ENCODE measurements around the gene SRSF8.

GRCh38 chr11:95093548-95093947, 26.8 kb downstream of the SRSF8 start:
- TF ChIP-seq REST (IDR thresholded peaks at IDR 0.05; ENCODE audit: insufficient read depth in 1 of 2, low read depth in 2 of 2, low read length in 1 of 2) (no peak), CTCF (IDR thresholded peaks at IDR 0.05) (no peak), POLR2AphosphoS5 (IDR thresholded peaks at IDR 0.05; ENCODE audit: low read depth, low read length) (no peak), SIN3A (IDR thresholded peaks at IDR 0.05; ENCODE audit: borderline replicate concordance, insufficient read depth, low read depth, low read length) (no peak)
